Activated CD4-positive, alpha-beta T cell treated with anti-CD3 and anti-CD28 coated beads, Interleukin-2, amount 10 ng/mL, durations not matched to agents 7 days and 5 days (primary cell): Measurements from ENCODE around the gene DNAI4. TPM values are rescaled to one million over a fixed set of nuclear protein-coding genes. Genes with fewer than 3 reads are reported as not detected.
"Not testable (repeated sequence)": the region's sequence is repeated elsewhere in the genome, so short reads cannot be mapped to it uniquely, and the experiment has no call there.

Source experiments
- CTCF ChIA-PET: fragments of 350-600 bp; sonication (Branson Sonifier 250); formaldehyde crosslinking; loops from one replicate; lab custom pipeline; 2021; ENCODE audit warnings: antibody characterized with exemption; lab: Charles Lee
- POLR2A ChIA-PET: fragments of 350-600 bp; sonication (Branson Sonifier 250); formaldehyde crosslinking; loops from one replicate; lab custom pipeline; 2021; ENCODE audit warnings: antibody characterized with exemption; lab: Charles Lee
- DNase-seq: peaks from one replicate; pipeline ENCODE4 v3.0.0-alpha.2; 2020
- H3K27ac Mint-ChIP-seq: one replicate; pipeline ENCODE4 v1.8.0; 2021; ENCODE audit warnings: mild to moderate bottlenecking, moderate library complexity, mixed read lengths
- H3K27me3 Mint-ChIP-seq: one replicate; pipeline ENCODE4 v1.8.0; 2021; ENCODE audit warnings: mixed read lengths
- H3K36me3 Mint-ChIP-seq: one replicate; pipeline ENCODE4 v1.8.0; 2021; ENCODE audit warnings: low read depth, mixed read lengths
- H3K4me1 Mint-ChIP-seq: one replicate; pipeline ENCODE4 v1.8.0; 2021; ENCODE audit warnings: mixed read lengths
- H3K4me3 Mint-ChIP-seq: one replicate; pipeline ENCODE4 v1.8.0; 2021; ENCODE audit warnings: mild to moderate bottlenecking, moderate library complexity, mixed read lengths
- H3K9me3 Mint-ChIP-seq: one replicate; pipeline ENCODE4 v1.8.0; 2021; ENCODE audit warnings: mixed read lengths
- total RNA-seq, 2 experiments: library from RNA; stranded (reverse); gene quantifications; one replicate each; pipeline ENCODE4 v1.2.3, GENCODE V29; 2021

The DNAI4 gene
- total RNA-seq, 2 experiments from 2014 or later: 2.9 to 4.2 TPM

GRCh38 chr1:66788231-66788939 is 136.3 kb downstream of the DNAI4 start:
- POLR2A ChIA-PET: no interaction called here
- Mint-ChIP-seq H3K27me3 (no peaks in the 10 kb centered on the region), H3K27ac (peak overlapping the region; percentile 17), H3K9me3 (peaks cover 2% of the 10 kb centered on the region), H3K36me3 (no peaks in the 10 kb centered on the region), H3K4me1 (peaks cover 9% of the 10 kb centered on the region), H3K4me3 (no peak overlapping the region)
- CTCF ChIA-PET: no interaction called here
- DNase-seq: peak; percentile 33

GRCh38 chr1:66787641-66788040 is 137.0 kb downstream of the DNAI4 start:
- no peak overlapping the region for H3K27ac Mint-ChIP-seq
- ChIA-PET CTCF (no interaction called here), POLR2A (no interaction called here)
- no peak for DNase-seq
- H3K4me1 Mint-ChIP-seq: peaks cover 9% of the 10 kb centered on the region
- H3K9me3 Mint-ChIP-seq: peaks cover 2% of the 10 kb centered on the region
- no peaks in the 10 kb centered on the region for H3K27me3 Mint-ChIP-seq
- no peaks in the 10 kb centered on the region for H3K36me3 Mint-ChIP-seq
- H3K4me3 Mint-ChIP-seq: no peak overlapping the region

GRCh38 chr1:66785800-66786199 is 138.9 kb downstream of the DNAI4 start:
- POLR2A ChIA-PET, H3K9me3 Mint-ChIP-seq, H3K27ac Mint-ChIP-seq, DNase-seq, H3K4me3 Mint-ChIP-seq, H3K36me3 Mint-ChIP-seq, H3K4me1 Mint-ChIP-seq, H3K27me3 Mint-ChIP-seq, CTCF ChIA-PET: not testable (repeated sequence)

GRCh38 chr1:66779475-66780078 is 145.1 kb downstream of the DNAI4 start:
- H3K27ac Mint-ChIP-seq: no peak overlapping the region
- H3K9me3 Mint-ChIP-seq: peaks cover 5% of the 10 kb centered on the region
- DNase-seq: no peak
- H3K4me3 Mint-ChIP-seq: no peak overlapping the region
- peaks cover 4% of the 10 kb centered on the region for H3K27me3 Mint-ChIP-seq
- H3K36me3 Mint-ChIP-seq: no peaks in the 10 kb centered on the region
- CTCF ChIA-PET: no interaction called here
- no peaks in the 10 kb centered on the region for H3K4me1 Mint-ChIP-seq
- POLR2A ChIA-PET: no interaction called here

GRCh38 chr1:66778969-66779368 is 145.7 kb downstream of the DNAI4 start:
- DNase-seq: no peak
- no peaks in the 10 kb centered on the region for H3K4me1 Mint-ChIP-seq
- no peak overlapping the region for H3K27ac Mint-ChIP-seq
- H3K4me3 Mint-ChIP-seq: no peak overlapping the region
- peaks cover 4% of the 10 kb centered on the region for H3K27me3 Mint-ChIP-seq
- no peaks in the 10 kb centered on the region for H3K36me3 Mint-ChIP-seq
- peaks cover 3% of the 10 kb centered on the region for H3K9me3 Mint-ChIP-seq
- CTCF ChIA-PET: no interaction called here
- POLR2A ChIA-PET: no interaction called here

GRCh38 chr1:66778266-66778665 is 146.4 kb downstream of the DNAI4 start:
- no peaks in the 10 kb centered on the region for H3K36me3 Mint-ChIP-seq
- ChIA-PET CTCF (no interaction called here), POLR2A (no interaction called here)
- peaks cover 3% of the 10 kb centered on the region for H3K9me3 Mint-ChIP-seq
- peaks cover 4% of the 10 kb centered on the region for H3K27me3 Mint-ChIP-seq
- no peak overlapping the region for H3K4me3 Mint-ChIP-seq
- H3K4me1 Mint-ChIP-seq: no peaks in the 10 kb centered on the region
- DNase-seq: no peak
- H3K27ac Mint-ChIP-seq: no peak overlapping the region

- ChIA-PET CTCF (no interaction called here), POLR2A (no interaction called here)
- H3K4me1 Mint-ChIP-seq: no peaks in the 10 kb centered on the region
- peaks cover 4% of the 10 kb centered on the region for H3K27me3 Mint-ChIP-seq
- H3K4me3 Mint-ChIP-seq: no peak overlapping the region
- no peaks in the 10 kb centered on the region for H3K36me3 Mint-ChIP-seq
- peaks cover 3% of the 10 kb centered on the region for H3K9me3 Mint-ChIP-seq
- no peak for DNase-seq
- no peak overlapping the region for H3K27ac Mint-ChIP-seq
Measured at GRCh38 chr1:66777831-66778230, 146.8 kb downstream of the DNAI4 start.

- Mint-ChIP-seq H3K4me3 (no peak overlapping the region), H3K27me3 (peaks cover 4% of the 10 kb centered on the region), H3K9me3 (peaks cover 6% of the 10 kb centered on the region), H3K36me3 (no peaks in the 10 kb centered on the region), H3K27ac (no peak overlapping the region), H3K4me1 (peaks cover 6% of the 10 kb centered on the region)
- POLR2A ChIA-PET: no interaction called here
- DNase-seq: no peak
- CTCF ChIA-PET: interaction anchor here (1.3 kb wide), 1 partner anchor 11 kb away, joined by 3 read pairs; no protein-coding TSS in a partner anchor
Measured at GRCh38 chr1:66775646-66776045, 149.0 kb downstream of the DNAI4 start.

- CTCF ChIA-PET: no interaction called here
Measured at GRCh38 chr1:66774438-66774837, 150.2 kb downstream of the DNAI4 start.

GRCh38 chr1:66773227-66773626 is 151.4 kb downstream of the DNAI4 start:
- H3K4me3 Mint-ChIP-seq: no peak overlapping the region
- POLR2A ChIA-PET: no interaction called here
- no peak for DNase-seq
- CTCF ChIA-PET: no interaction called here
- H3K27me3 Mint-ChIP-seq: peaks cover 4% of the 10 kb centered on the region
- peaks cover 3% of the 10 kb centered on the region for H3K9me3 Mint-ChIP-seq
- peaks cover 26% of the 10 kb centered on the region for H3K4me1 Mint-ChIP-seq
- no peaks in the 10 kb centered on the region for H3K36me3 Mint-ChIP-seq
- no peak overlapping the region for H3K27ac Mint-ChIP-seq

More at GRCh38 chr1:66774438-66774837, 150.2 kb downstream of the DNAI4 start:
- H3K36me3 Mint-ChIP-seq: no peaks in the 10 kb centered on the region
- H3K27me3 Mint-ChIP-seq: peaks cover 4% of the 10 kb centered on the region
- H3K27ac Mint-ChIP-seq: no peak overlapping the region
- H3K4me1 Mint-ChIP-seq: peaks cover 17% of the 10 kb centered on the region
- H3K4me3 Mint-ChIP-seq: no peak overlapping the region
- H3K9me3 Mint-ChIP-seq: peaks cover 3% of the 10 kb centered on the region
- no peak for DNase-seq
- POLR2A ChIA-PET: interaction anchor here (0.6 kb wide), 1 partner anchor 27 kb away, joined by 5 read pairs; the partner anchor contains the start of gene INSL5

- Mint-ChIP-seq H3K4me3 (no peak overlapping the region), H3K36me3 (no peaks in the 10 kb centered on the region), H3K27me3 (peaks cover 4% of the 10 kb centered on the region), H3K27ac (peak overlapping the region; percentile 16), H3K4me1 (peaks cover 26% of the 10 kb centered on the region), H3K9me3 (peaks cover 3% of the 10 kb centered on the region)
- ChIA-PET POLR2A (no interaction called here), CTCF (no interaction called here)
- no peak for DNase-seq
Measured at GRCh38 chr1:66770694-66771093, 154.0 kb downstream of the DNAI4 start.

- Mint-ChIP-seq H3K36me3 (no peaks in the 10 kb centered on the region), H3K4me3 (peak overlapping the region; percentile 58), H3K27me3 (no peaks in the 10 kb centered on the region), H3K4me1 (peaks cover 26% of the 10 kb centered on the region), H3K9me3 (peaks cover 3% of the 10 kb centered on the region), H3K27ac (peak overlapping the region; percentile 83)
- ChIA-PET POLR2A (interaction anchor here (0.6 kb wide), 1 partner anchor 155 kb away, joined by 5 read pairs; the partner anchor contains the start of genes DNAI4 and MIER1), CTCF (interaction anchor here (0.6 kb wide), 1 partner anchor 793 kb away, joined by 4 read pairs; no protein-coding TSS in a partner anchor)
- DNase-seq: no peak
Measured at GRCh38 chr1:66770240-66770639, 154.4 kb downstream of the DNAI4 start.

- POLR2A ChIA-PET: interaction anchor here (0.6 kb wide), 1 partner anchor 155 kb away, joined by 5 read pairs; the partner anchor contains the start of genes DNAI4 and MIER1
- H3K4me3 Mint-ChIP-seq: peak overlapping the region; percentile 58
- peak overlapping the region; percentile 83 for H3K27ac Mint-ChIP-seq
- CTCF ChIA-PET: interaction anchor here (0.6 kb wide), 1 partner anchor 794 kb away, joined by 4 read pairs; no protein-coding TSS in a partner anchor
- peaks cover 26% of the 10 kb centered on the region for H3K4me1 Mint-ChIP-seq
- no peaks in the 10 kb centered on the region for H3K36me3 Mint-ChIP-seq
- peaks cover 3% of the 10 kb centered on the region for H3K9me3 Mint-ChIP-seq
- H3K27me3 Mint-ChIP-seq: no peaks in the 10 kb centered on the region
- peak; percentile 26 for DNase-seq
Measured at GRCh38 chr1:66769512-66770229, 155.0 kb downstream of the DNAI4 start.
